Uterus (tissue), 2 donors: Measurements from ENCODE around the gene HDAC1.

Experiments
- POLR2A ChIP-seq, 2 donors: fragments of 450-650 bp; IDR thresholded peaks; one replicate each; pipeline ENCODE4 v1.6.1; 2016; ENCODE audit warnings: antibody characterized with exemption in 2 of 2, mild to moderate bottlenecking in 1 of 2, moderate library complexity in 1 of 2
- TF ChIP-seq, protein P1 (sequence below), 4 experiments: fragments of 200-600 bp in 2 of 4; fragments of 450-650 bp in 2 of 4; sonication (generic) in 2 of 4; IDR thresholded peaks; one replicate each; pipeline ENCODE4 v1.5.1; 2016 to 2019; ENCODE audit warnings: antibody characterized with exemption in 4 of 4, mild to moderate bottlenecking in 2 of 4, moderate library complexity in 1 of 4

- TF ChIP-seq, protein P1, sequence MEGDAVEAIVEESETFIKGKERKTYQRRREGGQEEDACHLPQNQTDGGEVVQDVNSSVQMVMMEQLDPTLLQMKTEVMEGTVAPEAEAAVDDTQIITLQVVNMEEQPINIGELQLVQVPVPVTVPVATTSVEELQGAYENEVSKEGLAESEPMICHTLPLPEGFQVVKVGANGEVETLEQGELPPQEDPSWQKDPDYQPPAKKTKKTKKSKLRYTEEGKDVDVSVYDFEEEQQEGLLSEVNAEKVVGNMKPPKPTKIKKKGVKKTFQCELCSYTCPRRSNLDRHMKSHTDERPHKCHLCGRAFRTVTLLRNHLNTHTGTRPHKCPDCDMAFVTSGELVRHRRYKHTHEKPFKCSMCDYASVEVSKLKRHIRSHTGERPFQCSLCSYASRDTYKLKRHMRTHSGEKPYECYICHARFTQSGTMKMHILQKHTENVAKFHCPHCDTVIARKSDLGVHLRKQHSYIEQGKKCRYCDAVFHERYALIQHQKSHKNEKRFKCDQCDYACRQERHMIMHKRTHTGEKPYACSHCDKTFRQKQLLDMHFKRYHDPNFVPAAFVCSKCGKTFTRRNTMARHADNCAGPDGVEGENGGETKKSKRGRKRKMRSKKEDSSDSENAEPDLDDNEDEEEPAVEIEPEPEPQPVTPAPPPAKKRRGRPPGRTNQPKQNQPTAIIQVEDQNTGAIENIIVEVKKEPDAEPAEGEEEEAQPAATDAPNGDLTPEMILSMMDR (IDR thresholded peaks at IDR 0.05) = no peak
- TF ChIP-seq POLR2A (IDR thresholded peaks at IDR 0.05) = no peak
Observed at GRCh38 chr1:32373996-32374592, 82.2 kb downstream of the HDAC1 start.
